Tibial artery (tissue), 4 donors: Measurements from ENCODE around the gene ROBO2.

Experiments
- DNase-seq, 2 donors: peaks; one replicate each; pipeline ENCODE4 v3.0.0-alpha.2; 2019
- H3K27ac ChIP-seq, 2 donors: fragments of 200-600 bp; sonication (generic) in 1 of 2; 1 replicate in 1 of 2; 2 replicates in 1 of 2; pipeline ENCODE4 v1.5.1; 2018 to 2019; ENCODE audit warnings: mild to moderate bottlenecking in 1 of 2
- H3K27me3 ChIP-seq, 2 donors: fragments of 200-600 bp; sonication (generic) in 1 of 2; one replicate each; pipeline versions ENCODE4 v1.5.1 to v1.6.0; 2016 to 2019
- H3K36me3 ChIP-seq, 3 donors: fragments of 200-600 bp; sonication (generic) in 2 of 3; one replicate each; pipeline ENCODE4 v1.5.1; 2016 to 2019; ENCODE audit warnings: mild to moderate bottlenecking in 2 of 3
- H3K4me1 ChIP-seq, 4 donors: fragments of 200-600 bp; sonication (generic) in 2 of 4; 1 replicate in 3 of 4; 2 replicates in 1 of 4; pipeline ENCODE4 v1.5.1; 2016 to 2019
- H3K4me3 ChIP-seq, 2 donors: fragments of 200-600 bp; sonication (generic) in 1 of 2; 1 replicate in 1 of 2; 2 replicates in 1 of 2; pipeline ENCODE4 v1.5.1; 2018 to 2019; ENCODE audit warnings: mild to moderate bottlenecking in 2 of 2
- H3K9me3 ChIP-seq, 3 donors: fragments of 200-600 bp; sonication (generic) in 1 of 3; one replicate each; pipeline ENCODE4 v1.5.1; 2016 to 2019
- intact Hi-C: fragments of 100-400 bp; cut with DNase I; formaldehyde crosslinking; loops from one replicate; pipeline ENCODE4 v1.15.0; 2023; ENCODE audit warnings: low total_unique reads
- TF ChIP-seq, protein P1 (sequence below), 2 experiments: fragments of 200-600 bp in 1 of 2; fragments of 450-650 bp in 1 of 2; IDR thresholded peaks; one replicate each; pipeline ENCODE4 v1.5.1; 2017 to 2019; ENCODE audit warnings: antibody characterized with exemption in 2 of 2, mild to moderate bottlenecking in 1 of 2, moderate library complexity in 1 of 2

The ROBO2 gene

DNA sequence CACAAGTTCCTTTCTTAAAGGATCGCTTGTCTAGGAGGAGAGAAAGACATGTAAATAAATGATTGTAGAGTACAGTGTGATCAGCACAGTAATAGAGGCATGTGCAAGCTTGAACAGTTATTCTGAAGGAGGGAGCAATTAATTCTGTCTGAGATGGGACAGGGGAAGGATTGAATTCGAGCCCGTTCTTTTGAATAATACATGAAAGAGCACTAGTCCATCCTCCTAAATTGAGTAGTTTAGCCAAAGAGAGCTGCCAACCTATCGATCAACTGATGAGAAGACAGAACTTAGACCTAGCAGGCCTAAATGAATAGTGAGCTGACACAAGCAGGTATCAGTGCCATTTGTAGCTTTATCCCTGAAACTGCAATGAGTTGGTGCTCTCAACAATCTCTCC lies 142.4 kb downstream of the ROBO2 start:
- intact Hi-C loops: no loop called here
- TF ChIP-seq, protein P1, sequence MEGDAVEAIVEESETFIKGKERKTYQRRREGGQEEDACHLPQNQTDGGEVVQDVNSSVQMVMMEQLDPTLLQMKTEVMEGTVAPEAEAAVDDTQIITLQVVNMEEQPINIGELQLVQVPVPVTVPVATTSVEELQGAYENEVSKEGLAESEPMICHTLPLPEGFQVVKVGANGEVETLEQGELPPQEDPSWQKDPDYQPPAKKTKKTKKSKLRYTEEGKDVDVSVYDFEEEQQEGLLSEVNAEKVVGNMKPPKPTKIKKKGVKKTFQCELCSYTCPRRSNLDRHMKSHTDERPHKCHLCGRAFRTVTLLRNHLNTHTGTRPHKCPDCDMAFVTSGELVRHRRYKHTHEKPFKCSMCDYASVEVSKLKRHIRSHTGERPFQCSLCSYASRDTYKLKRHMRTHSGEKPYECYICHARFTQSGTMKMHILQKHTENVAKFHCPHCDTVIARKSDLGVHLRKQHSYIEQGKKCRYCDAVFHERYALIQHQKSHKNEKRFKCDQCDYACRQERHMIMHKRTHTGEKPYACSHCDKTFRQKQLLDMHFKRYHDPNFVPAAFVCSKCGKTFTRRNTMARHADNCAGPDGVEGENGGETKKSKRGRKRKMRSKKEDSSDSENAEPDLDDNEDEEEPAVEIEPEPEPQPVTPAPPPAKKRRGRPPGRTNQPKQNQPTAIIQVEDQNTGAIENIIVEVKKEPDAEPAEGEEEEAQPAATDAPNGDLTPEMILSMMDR (IDR thresholded peaks at IDR 0.05): no peak
- Histone ChIP-seq H3K4me1 (no peaks in the 10 kb centered on the region), H3K9me3 (no peaks in the 10 kb centered on the region), H3K4me3 (no peak overlapping the region), H3K27ac (no peak overlapping the region), H3K36me3 (no peaks in the 10 kb centered on the region), H3K27me3 (no peaks in the 10 kb centered on the region)
- no peak for DNase-seq

DNA sequence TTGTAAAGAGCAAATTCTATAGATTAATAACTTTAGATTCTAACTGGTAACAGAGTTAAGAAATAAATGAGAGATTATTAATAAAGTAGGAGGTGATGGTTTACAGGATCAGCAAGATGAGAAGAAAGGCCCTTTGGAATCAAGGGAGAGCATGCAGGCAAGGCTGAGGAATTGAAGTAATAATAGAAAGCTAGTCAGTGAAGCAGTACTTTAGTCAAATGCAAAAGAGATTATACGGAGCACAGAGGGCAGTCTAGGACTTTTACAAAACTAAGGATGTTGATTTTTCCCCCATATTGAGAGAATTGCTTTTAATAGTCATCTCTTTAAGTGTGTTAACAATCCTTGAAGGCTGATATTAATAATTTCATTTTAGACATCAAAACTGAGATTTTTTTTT lies 146.4 kb downstream of the ROBO2 start:
- TF ChIP-seq, protein P1 (IDR thresholded peaks at IDR 0.05): no peak
- DNase-seq: no peak
- no peaks in the 10 kb centered on the region for H3K27me3 ChIP-seq
- H3K9me3 ChIP-seq: no peaks in the 10 kb centered on the region
- no peaks in the 10 kb centered on the region for H3K36me3 ChIP-seq
- peaks cover 0 to 15% (median 0%) of the 10 kb centered on the region in 4 donors for H3K4me1 ChIP-seq
- no peak overlapping the region for H3K27ac ChIP-seq
- no peak overlapping the region for H3K4me3 ChIP-seq
- intact Hi-C loops: no loop called here

DNA sequence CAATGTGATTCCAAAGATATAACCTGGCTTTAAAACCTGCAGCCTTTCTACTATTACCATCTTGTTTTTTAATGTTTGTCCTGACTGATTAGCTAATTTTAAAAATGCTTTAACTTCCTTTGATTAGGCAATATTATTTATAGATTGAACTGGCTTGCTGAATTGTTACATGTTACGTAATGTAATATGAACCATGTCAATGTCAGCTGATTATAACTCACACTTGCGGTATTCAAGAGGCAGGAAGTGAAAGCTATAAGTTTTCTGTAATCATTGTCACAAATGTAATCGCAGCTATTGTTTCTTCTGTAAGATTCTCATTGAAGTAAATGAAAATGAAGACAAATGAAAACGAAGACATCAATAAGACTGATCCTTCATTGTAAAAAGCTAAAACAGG lies 146.8 kb downstream of the ROBO2 start:
- TF ChIP-seq, protein P1 (IDR thresholded peaks at IDR 0.05): no peak
- Histone ChIP-seq H3K36me3 (no peaks in the 10 kb centered on the region), H3K4me3 (no peak overlapping the region), H3K9me3 (no peaks in the 10 kb centered on the region), H3K27me3 (no peaks in the 10 kb centered on the region), H3K4me1 (peaks cover 0 to 15% (median 0%) of the 10 kb centered on the region in 4 donors), H3K27ac (no peak overlapping the region)
- no peak for DNase-seq
- intact Hi-C loops: no loop called here

DNA sequence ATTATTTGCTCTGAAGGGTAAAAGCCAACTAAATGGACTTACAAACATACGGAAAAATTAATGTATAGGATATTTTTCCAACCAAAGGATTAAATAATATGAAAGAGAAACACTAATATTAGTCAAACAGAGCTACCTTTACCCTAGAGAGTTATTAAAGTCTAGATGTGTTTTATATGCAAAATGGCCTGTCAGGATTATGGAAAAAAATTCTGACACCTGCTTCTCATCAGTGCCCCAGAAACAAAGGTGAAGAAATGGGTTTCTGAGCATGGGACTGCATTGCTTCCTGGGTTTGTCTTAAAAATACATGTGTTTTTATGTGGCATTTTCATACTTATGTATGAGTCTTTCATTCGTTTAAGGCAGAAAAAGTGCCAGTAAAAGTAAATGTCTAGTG lies 148.3 kb downstream of the ROBO2 start:
- DNase-seq: no peak

DNA sequence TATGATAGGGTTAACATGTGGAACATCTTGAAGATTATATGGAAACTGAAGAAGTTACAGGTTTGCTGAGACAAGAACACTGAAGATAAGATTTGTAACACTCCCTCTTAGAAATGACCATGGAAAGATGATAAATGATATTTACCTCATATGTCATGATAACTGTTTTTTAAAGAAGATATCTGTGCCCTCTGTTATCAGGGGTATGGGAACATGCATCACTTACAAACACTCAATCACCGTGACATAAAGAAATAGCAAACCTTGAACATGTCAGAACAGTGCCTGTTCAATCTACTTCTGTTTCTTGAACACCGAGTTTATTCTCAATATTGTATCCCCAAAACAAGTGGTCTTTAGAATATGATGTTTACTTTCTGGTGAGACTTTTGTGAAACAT lies 149.4 kb downstream of the ROBO2 start:
- TF ChIP-seq, protein P1 (IDR thresholded peaks at IDR 0.05): no peak
- H3K36me3 ChIP-seq: no peaks in the 10 kb centered on the region
- H3K9me3 ChIP-seq: no peaks in the 10 kb centered on the region
- H3K4me1 ChIP-seq: peaks cover 0 to 15% (median 0%) of the 10 kb centered on the region in 4 donors
- intact Hi-C loops: no loop called here
- no peak overlapping the region for H3K27ac ChIP-seq
- no peak for DNase-seq
- H3K4me3 ChIP-seq: no peak overlapping the region
- no peaks in the 10 kb centered on the region for H3K27me3 ChIP-seq

More for the DNA sequence above, 148.3 kb downstream of the ROBO2 start:
- H3K4me3 ChIP-seq: no peak overlapping the region
- H3K27ac ChIP-seq: no peak overlapping the region
- intact Hi-C loops: no loop called here
- no peaks in the 10 kb centered on the region for H3K27me3 ChIP-seq
- H3K9me3 ChIP-seq: no peaks in the 10 kb centered on the region
- TF ChIP-seq, protein P1 (IDR thresholded peaks at IDR 0.05): no peak
- H3K36me3 ChIP-seq: no peaks in the 10 kb centered on the region
- H3K4me1 ChIP-seq: peaks cover 0 to 15% (median 0%) of the 10 kb centered on the region in 4 donors

DNA sequence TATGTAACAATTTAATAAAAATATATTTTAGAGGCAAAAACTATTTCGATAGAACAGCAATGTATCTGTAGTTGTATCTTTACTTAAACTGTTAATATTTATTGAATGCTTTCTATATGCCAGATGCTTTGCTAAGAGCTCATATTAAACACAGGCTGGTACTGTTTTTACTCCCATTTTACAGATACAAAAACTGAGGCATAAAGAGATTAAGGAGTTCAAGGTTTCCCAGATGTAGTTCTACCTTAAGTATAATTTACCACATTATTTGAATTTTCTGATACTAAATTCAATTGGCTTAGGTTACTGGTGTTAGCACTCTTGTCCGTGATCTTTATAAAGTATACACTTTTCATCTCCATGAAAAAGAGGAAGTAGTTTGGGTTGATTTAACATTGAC lies 149.8 kb downstream of the ROBO2 start:
- Histone ChIP-seq H3K36me3 (no peaks in the 10 kb centered on the region), H3K9me3 (no peaks in the 10 kb centered on the region), H3K4me1 (peaks cover 0 to 15% (median 0%) of the 10 kb centered on the region in 4 donors), H3K27me3 (no peaks in the 10 kb centered on the region), H3K4me3 (no peak overlapping the region), H3K27ac (no peak overlapping the region)
- intact Hi-C loops: no loop called here
- no peak for DNase-seq
- TF ChIP-seq, protein P1 (IDR thresholded peaks at IDR 0.05): no peak
